NAMALWA (cell line): ENCODE results near the gene KRT7.
"Not testable (repeated sequence)": the region's sequence is repeated elsewhere in the genome, so short reads cannot be mapped to it uniquely, and the experiment has no call there.

Source experiments
- DNase-seq: peaks from one replicate; pipeline ENCODE4 v3.0.0-alpha.2; 2015; ENCODE audit warnings: low spot score

Gene KRT7

GRCh38 chr12:52229836-52230343, 3.2 kb upstream of the KRT7 start:
- DNase-seq = no peak

DNA sequence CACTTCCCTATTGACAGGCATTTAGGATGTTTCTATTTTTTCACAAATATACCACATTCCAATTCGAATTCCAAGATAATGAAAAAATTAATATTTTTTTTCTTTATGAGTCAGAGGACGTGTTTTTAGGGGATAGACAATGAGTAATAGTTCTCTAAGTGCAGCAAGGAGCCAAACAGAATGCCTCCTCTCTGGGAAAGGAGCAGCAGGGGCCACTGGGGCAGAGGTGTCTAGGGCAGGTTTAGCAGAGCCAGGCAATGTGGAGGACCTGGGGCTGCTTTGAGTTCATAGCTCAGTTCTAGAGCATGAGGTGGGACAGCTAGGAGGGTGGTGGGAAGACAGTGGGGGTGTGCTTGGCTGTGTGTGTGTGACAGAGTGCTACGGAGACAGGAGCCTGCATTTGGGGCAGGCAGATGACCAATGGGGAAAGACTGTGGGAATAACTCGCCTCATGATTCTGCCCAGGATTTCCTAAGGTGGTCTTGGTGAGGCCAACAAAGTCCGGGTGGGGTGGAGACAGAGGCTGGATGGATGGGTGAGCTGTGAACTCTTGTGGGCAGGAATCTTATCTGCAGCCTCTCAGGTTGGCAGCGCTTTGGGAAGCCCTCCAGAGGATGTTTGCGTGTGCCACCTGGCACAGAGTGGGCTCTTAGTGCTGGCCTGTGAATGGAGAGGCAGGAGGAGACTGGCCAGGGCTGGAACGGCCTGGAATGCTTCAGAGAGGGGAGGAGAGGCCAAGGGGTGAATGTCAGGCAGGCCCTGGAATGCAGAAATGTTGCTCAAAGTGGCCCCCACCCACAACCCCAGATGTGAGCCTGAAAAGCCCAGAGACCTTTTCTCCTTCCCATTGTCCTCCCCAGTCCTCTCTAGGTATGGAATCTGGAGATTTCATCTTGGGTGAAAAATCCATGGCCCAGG, 2.4 kb upstream of the KRT7 start:
- no peak for DNase-seq

DNA sequence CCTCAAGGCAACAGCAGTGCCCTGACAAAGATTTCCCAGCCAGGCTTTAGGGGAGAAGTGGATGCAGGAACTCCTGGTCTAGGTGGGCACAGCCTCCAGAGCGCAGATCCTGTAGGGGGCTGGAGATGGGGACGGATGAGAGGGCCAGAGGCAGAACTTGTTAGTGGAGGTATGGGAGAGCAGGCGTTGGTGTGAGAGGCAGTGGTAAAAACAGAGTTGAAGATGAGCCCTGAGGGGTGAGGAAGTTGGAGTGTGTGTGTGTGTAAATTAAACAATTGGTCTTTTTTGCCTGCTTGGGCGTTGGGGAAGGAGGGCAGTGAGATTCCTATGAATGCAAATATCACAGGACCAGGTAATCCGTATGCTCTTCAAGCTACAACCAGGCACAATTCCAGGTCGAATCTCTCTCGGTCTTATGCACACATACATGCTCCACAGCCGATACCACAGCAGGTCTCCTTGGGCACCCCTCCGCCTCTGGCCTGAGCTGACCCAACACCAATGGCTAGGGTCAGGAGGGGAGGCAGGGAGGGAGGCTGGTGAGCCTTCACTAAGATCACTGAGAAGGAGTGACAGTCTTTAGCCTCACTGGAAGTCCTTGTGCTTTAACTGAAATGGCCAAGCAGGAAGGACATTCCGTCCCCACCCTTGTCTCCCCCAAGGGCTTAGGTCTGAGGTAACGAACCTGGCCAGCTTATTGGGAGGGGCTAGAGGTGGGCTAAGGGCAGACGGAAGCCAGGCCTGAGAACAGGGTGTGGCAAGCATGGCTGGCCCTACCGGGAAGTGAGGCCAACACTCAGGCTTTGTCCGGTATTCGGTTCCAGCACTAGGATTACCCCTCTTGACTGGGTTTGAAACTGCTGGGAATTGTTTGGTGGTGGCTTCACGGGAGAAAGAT, 1.5 kb upstream of the KRT7 start:
- DNase-seq = no peak

DNA sequence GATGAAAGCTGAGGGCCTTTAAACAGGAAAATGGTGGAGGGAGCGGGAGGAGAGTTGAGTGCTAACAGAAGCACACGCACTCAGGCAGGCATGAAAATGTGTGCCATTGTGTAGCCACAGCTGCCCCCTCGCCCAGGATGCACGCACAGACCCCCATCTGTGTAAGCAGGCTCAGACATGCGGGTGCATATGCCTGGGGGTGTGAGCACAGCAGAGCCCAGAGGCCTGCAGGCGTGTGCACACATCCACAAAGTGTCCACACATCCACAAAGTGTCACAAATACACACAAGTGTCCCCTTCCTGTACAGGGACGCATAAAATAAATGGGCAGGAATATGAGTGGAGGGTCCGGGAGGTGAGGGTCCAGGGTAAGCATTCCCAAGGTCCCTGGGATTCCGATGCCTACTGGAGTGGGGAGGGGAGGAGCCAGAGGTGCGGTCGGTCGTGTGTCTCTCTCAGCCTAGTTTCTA, 805 bp upstream of the KRT7 start:
- no peak for DNase-seq

GRCh38 chr12:52233462-52234207, 592 bp downstream of the KRT7 start:
- no peak for DNase-seq

DNA sequence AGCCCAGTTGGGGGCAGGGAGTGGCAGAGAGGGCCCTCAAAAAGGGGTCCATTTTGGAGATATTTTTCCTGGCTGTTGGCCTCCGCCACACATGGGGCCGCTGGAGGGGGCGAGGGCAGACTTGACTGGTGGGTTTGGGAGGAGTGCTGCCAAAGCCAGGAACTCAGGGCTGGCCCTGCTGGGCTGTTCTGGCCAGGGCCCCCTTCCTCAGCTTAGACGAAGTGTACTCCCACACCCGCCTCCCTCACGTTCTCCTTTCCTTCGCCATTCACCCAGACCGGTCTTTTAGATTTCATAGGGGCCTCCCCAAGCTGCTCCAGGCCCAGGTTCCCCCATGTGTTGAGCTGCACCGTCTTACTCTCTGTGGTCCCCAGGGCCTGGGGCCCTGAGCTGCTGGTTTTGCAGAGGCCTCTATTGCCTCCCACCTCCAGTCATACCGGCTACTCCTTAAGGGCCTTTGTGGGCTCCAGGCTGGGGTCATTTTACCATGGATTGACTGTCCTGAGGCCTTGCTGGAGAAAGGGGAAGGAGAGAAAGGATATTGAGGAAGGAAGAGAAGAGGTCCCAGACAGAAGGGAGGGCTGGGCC, 1.3 kb downstream of the KRT7 start:
- DNase-seq = no peak

DNA sequence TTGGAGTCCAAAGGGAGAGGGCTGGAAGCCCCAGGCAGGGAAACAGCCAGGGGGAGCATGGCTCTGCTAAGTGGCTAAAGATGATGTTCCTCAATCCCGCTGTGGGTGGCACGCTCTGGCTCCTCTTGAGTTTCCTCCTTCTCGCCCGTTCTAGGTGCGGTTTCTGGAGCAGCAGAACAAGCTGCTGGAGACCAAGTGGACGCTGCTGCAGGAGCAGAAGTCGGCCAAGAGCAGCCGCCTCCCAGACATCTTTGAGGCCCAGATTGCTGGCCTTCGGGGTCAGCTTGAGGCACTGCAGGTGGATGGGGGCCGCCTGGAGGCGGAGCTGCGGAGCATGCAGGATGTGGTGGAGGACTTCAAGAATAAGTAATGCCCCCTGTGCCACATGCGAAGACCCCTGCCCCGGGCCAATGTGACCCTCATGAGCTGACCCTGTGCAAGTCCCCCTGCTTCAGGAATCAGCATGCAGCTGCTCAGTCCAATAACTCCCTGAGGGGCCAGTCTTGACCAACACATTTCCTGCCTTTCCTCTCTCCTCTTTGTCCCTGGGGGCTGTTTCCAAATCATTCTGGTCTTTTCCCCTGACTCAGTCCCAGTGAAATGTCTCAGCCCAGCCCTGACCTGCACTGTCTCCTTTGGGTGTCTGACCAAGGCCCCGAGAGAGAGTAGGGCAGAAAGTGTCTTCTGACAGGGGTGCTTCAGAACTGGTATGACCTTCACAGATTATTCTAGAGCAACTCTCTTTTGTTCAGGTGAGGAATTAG, 2.1 kb downstream of the KRT7 start:
- DNase-seq = no peak

DNA sequence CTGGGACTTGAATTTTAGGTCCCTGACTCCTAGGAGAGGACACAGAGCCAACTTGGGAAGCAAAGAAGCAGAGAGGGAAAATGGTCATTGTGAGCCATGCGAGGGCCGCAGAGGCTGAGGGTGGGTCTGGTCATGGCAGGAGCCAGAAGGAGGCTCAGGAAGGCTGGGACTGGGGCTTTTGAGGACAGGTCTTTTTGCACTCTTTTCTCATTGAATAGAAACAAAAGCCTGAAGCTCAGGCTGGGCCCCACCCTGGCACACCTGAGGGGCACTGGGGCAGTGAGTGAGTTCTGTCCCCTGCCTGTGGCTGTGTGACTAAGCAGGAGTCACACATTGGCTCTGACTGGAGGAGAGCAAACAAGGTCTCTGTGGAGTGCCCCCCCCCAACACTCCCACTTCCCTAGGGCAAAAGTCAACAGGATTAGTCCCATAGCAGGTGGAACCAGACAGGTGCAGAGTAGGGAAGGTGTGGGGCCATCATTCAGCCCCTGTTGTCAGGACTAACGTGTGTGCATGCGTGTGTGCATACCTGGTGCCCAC, 2.8 kb downstream of the KRT7 start:
- no peak for DNase-seq

- no peak for DNase-seq
Observed at GRCh38 chr12:52236386-52237050, 3.5 kb downstream of the KRT7 start.

- DNase-seq = no peak
Observed at GRCh38 chr12:52238207-52238840, 5.3 kb downstream of the KRT7 start.

DNA sequence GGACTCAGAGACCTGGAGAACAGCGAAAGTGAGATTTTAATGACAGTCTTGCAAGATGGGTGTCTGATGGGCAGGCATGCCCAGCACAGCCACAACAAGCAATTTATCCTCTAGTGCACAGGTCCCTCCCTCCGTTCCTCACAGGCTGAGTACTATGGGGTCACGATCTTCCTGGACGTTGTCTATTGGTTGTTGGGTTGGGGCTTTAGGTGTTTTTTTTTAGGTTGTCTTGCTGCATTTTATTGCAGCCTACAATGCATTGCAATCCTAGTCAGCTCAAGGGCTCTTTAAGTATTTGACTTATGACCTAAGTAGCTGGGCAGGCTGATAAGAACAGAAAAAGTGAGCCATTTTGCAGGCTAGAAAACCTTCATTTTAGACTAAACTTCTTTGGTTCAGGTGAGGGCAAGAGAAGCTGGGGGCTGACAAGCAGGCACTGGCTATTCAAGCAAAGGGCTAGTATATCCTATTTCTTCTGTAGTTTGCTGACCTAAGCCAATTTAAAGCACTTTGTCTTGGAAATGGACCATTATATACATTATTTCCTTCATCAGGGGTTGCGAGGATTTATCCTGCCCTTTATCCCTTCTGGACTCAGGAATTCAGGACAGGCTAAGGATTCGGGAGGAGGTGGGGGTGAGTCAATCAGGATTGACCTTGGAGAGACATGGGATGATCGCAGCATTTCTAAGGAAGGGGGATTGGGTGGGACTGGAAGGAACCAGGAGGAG, 6.0 kb downstream of the KRT7 start:
- no peak for DNase-seq

DNA sequence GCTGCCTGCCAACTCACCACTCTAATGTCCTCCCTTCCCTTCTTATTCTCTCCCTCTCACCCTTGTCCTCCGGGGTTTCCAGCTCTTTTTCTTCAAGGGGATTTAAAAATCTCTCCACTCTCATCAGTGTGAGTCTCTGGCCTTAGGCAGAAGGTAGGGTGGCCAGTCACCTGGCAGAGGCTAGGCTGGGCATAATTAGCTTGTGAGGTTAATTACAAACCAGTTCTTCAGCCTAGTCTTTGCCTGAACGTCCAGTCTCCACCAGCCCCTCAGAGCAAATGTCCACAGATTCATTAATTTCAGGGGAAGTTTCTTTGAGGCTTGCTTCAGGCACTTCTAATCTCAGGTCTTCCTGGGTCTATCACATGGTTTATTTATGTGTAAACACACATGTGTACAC, 6.7 kb downstream of the KRT7 start:
- no peak for DNase-seq

DNA sequence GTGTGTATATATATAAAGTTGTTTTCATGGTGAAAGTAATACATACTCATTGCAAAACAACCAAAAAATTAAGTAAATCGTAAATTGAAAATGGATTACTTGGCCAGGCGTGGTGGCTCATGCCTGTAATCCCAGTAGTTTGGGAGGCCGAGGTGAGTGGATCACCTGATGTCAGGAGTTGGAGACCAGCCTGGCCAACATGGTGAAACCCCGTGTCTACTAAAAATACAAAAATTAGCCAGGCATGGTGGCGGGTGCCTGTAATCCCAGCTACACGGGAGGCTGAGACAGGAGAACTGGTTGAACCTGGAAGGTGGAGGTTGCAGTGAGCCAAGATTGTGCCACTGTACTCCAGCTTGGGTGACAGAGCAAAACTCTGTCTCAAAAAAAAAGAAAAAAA, 7.2 kb downstream of the KRT7 start:
- DNase-seq = not testable (repeated sequence)

- DNase-seq = peak; percentile 17
Observed at GRCh38 chr12:52241205-52241842, 8.3 kb downstream of the KRT7 start.

- no peak for DNase-seq
Observed at GRCh38 chr12:52242442-52243258, 9.6 kb downstream of the KRT7 start.

DNA sequence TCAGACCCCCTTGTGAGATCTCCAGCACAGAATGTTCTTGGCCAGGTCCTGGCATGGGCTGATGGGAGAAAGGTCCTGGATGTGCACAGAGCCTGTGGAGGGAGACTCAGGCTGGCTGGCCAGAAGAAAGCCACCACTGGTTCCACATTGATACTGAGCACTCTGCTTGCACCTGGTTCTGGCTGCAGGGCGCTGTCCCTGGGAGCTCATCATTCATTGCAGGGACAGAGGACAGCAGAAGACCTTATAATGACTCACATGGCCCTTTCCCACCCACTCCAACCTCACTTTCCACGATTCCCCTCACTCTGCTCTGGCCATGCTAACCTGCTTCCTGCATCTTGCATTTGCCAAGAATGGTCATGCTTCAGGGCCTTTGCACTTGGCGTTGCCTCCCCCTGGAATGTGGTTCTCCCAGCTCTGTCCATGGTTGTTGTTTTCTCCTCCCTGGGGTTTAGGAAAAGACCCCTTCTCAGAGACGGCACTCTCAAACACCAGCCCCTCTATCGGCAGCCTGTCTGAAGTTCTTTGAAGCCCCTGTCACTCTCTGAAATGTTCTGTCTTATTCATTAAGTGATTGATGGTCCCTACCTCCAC, 10.3 kb downstream of the KRT7 start:
- DNase-seq = no peak
